H9 (cell line): ENCODE data around the gene OR10D3. TPM values are rescaled to one million over a fixed set of nuclear protein-coding genes. Genes with fewer than 3 reads are reported as not detected.
A peak's percentile ranks its signal among the peaks of the same experiment; 100 is the strongest.

ENCODE experiments used
- DNase-seq: peaks from one replicate; pipeline ENCODE4 v3.0.0-alpha.2; 2017
- H2AFZ ChIP-seq: one replicate; pipeline ENCODE4 v1.6.1; 2013; ENCODE audit warnings: mild to moderate bottlenecking, low read length, control low read depth, moderate library complexity
- H2AK5ac ChIP-seq: 2 replicates; pipeline ENCODE4 v1.6.1; 2013; ENCODE audit warnings: low read length, control low read depth, mixed read lengths; ENCODE audit not compliant: insufficient read length
- H2BK120ac ChIP-seq: one replicate; pipeline ENCODE4 v1.6.1; 2013; ENCODE audit warnings: low read depth, mild to moderate bottlenecking, low read length, control low read depth, inconsistent platforms; ENCODE audit not compliant: poor library complexity, severe bottlenecking
- H2BK12ac ChIP-seq: 2 replicates; pipeline ENCODE4 v1.6.1; 2013; ENCODE audit warnings: low read length, control low read depth, mixed read lengths, low read depth; ENCODE audit not compliant: insufficient read length
- H2BK15ac ChIP-seq: 2 replicates; pipeline ENCODE4 v1.6.1; 2013; ENCODE audit warnings: low read depth, low read length, control low read depth
- H2BK20ac ChIP-seq: one replicate; pipeline ENCODE4 v1.6.1; 2013; ENCODE audit warnings: low read depth, mild to moderate bottlenecking, low read length, control low read depth, inconsistent platforms; ENCODE audit not compliant: poor library complexity, severe bottlenecking
- H2BK5ac ChIP-seq: 2 replicates; pipeline ENCODE4 v1.6.1; 2013; ENCODE audit warnings: low read length, control low read depth, mixed read lengths; ENCODE audit not compliant: insufficient read length
- H3K14ac ChIP-seq: 2 replicates; pipeline ENCODE4 v1.6.1; 2013; ENCODE audit warnings: low read length, control low read depth; ENCODE audit not compliant: insufficient read depth
- H3K18ac ChIP-seq: 2 replicates; pipeline ENCODE4 v1.6.1; 2013; ENCODE audit warnings: low read depth, mild to moderate bottlenecking, mixed read lengths, low read length, control low read depth; ENCODE audit not compliant: insufficient read length
- H3K23ac ChIP-seq: 2 replicates; pipeline ENCODE4 v1.6.1; 2013; ENCODE audit warnings: low read length, control low read depth, mixed read lengths, low read depth; ENCODE audit not compliant: insufficient read length
- H3K23me2 ChIP-seq: 2 replicates; pipeline ENCODE4 v1.6.1; 2013; ENCODE audit warnings: low read depth, mild to moderate bottlenecking, mixed read lengths, low read length, control low read depth; ENCODE audit not compliant: insufficient read length, poor library complexity, severe bottlenecking
- H3K27ac ChIP-seq: 2 replicates; pipeline ENCODE4 v1.5.1; 2013; ENCODE audit warnings: low read length, control low read depth, mixed read lengths, low read depth; ENCODE audit not compliant: insufficient read length
- H3K27me3 ChIP-seq: 2 replicates; pipeline ENCODE4 v1.6.1; 2013; ENCODE audit warnings: low read length, control low read depth, inconsistent platforms; ENCODE audit not compliant: insufficient read depth
- H3K4ac ChIP-seq: 2 replicates; pipeline ENCODE4 v1.6.1; 2013; ENCODE audit warnings: low read depth, mild to moderate bottlenecking, control low read depth, inconsistent platforms, low read length, moderate library complexity
- H3K4me1 ChIP-seq: 2 replicates; pipeline ENCODE4 v1.6.1; 2013; ENCODE audit warnings: low read length, control low read depth, inconsistent platforms; ENCODE audit not compliant: insufficient read depth
- H3K4me2 ChIP-seq: 2 replicates; pipeline ENCODE4 v1.6.1; 2013; ENCODE audit warnings: low read length, control low read depth, mixed read lengths; ENCODE audit not compliant: insufficient read length, insufficient read depth
- H3K56ac ChIP-seq: 2 replicates; pipeline ENCODE4 v1.6.1; 2013; ENCODE audit warnings: low read depth, mild to moderate bottlenecking, mixed read lengths, low read length, control low read depth; ENCODE audit not compliant: insufficient read length
- H3K79me1 ChIP-seq: 2 replicates; pipeline ENCODE4 v1.6.1; 2013; ENCODE audit warnings: low read depth, mild to moderate bottlenecking, moderate library complexity, low read length, control low read depth, inconsistent platforms; ENCODE audit not compliant: insufficient read depth, poor library complexity, severe bottlenecking
- H3K79me2 ChIP-seq: 2 replicates; pipeline ENCODE4 v1.6.1; 2013; ENCODE audit warnings: low read length, control low read depth, inconsistent platforms; ENCODE audit not compliant: insufficient read depth
- H3K9ac ChIP-seq: 2 replicates; pipeline ENCODE4 v1.6.1; 2013; ENCODE audit warnings: low read length, control low read depth, mixed read lengths; ENCODE audit not compliant: insufficient read length; ENCODE audit errors: extremely low read depth
- H3K9me3 ChIP-seq: one replicate; pipeline ENCODE4 v1.6.1; 2013; ENCODE audit warnings: low read depth, low read length, inconsistent platforms; ENCODE audit not compliant: control insufficient read depth
- H3T11ph ChIP-seq: one replicate; pipeline ENCODE4 v1.6.1; 2013; ENCODE audit warnings: mild to moderate bottlenecking, low read length, control low read depth, inconsistent platforms
- H4K20me1 ChIP-seq: one replicate; pipeline ENCODE4 v1.6.1; 2013; ENCODE audit not compliant: control insufficient read depth, insufficient read length, insufficient read depth
- H4K5ac ChIP-seq: 2 replicates; pipeline ENCODE4 v1.6.1; 2013; ENCODE audit warnings: low read depth, mild to moderate bottlenecking, mixed read lengths, low read length, control low read depth; ENCODE audit not compliant: insufficient read length
- H4K8ac ChIP-seq: replicated peaks from 2 replicates; pipeline ENCODE4 v1.6.1; 2013; ENCODE audit warnings: low read length, control low read depth, mixed read lengths, low read depth; ENCODE audit not compliant: insufficient read length
- H4K91ac ChIP-seq: 2 replicates; pipeline ENCODE4 v1.6.1; 2013; ENCODE audit warnings: low read depth, mild to moderate bottlenecking, moderate library complexity, mixed read lengths, low read length, control low read depth; ENCODE audit not compliant: insufficient read length
- H3K27ac Mint-ChIP-seq, 3 experiments: 2 replicates in 2 of 3; 3 replicates in 1 of 3; pipeline ENCODE4 v1.8.0; 2020 to 2021; ENCODE audit warnings: mixed read lengths in 3 of 3, mild to moderate bottlenecking in 1 of 3, moderate library complexity in 1 of 3
- H3K27me3 Mint-ChIP-seq: 2 replicates; pipeline ENCODE4 v1.8.0; 2021; ENCODE audit warnings: low read depth, mild to moderate bottlenecking, moderate library complexity, mixed read lengths
- H3K36me3 Mint-ChIP-seq, 3 experiments: 2 replicates in 2 of 3; 3 replicates in 1 of 3; pipeline ENCODE4 v1.8.0; 2020 to 2021; ENCODE audit warnings: low read depth in 3 of 3, mixed read lengths in 3 of 3; ENCODE audit not compliant: insufficient read depth in 1 of 3
- H3K4me1 Mint-ChIP-seq, 2 experiments: 2 replicates each; pipeline ENCODE4 v1.8.0; 2020; ENCODE audit warnings: mixed read lengths in 2 of 2
- H3K4me3 Mint-ChIP-seq, 2 experiments: 2 replicates in 1 of 2; 3 replicates in 1 of 2; pipeline ENCODE4 v1.8.0; 2020 to 2021; ENCODE audit warnings: mild to moderate bottlenecking in 2 of 2, mixed read lengths in 2 of 2, moderate library complexity in 1 of 2
- H3K9me3 Mint-ChIP-seq, 2 experiments: 2 replicates in 1 of 2; 3 replicates in 1 of 2; pipeline ENCODE4 v1.8.0; 2020; ENCODE audit warnings: mild to moderate bottlenecking in 2 of 2, mixed read lengths in 2 of 2, moderate library complexity in 1 of 2
- WGBS: extraction: QIAGEN DNeasy Blood & Tissue Kit; methylation state at CpG from one replicate; pipeline ENCODE4 v1.1.7; 2013; ENCODE audit warnings: missing lambda C conversion rate, low lambda C conversion rate, mixed read lengths; ENCODE audit not compliant: insufficient read length; ENCODE audit errors: extremely low coverage; 5-methylcytosine and 5-hydroxymethylcytosine counted together
- total RNA-seq: library from RNA; stranded (reverse); gene quantifications from 2 replicates; pipeline ENCODE4 v1.2.1, GENCODE V29; 2021
- TF ChIP-seq, protein P1 (sequence below): fragments of 200-600 bp; sonication (generic); conservative IDR thresholded peaks from 3 replicates; pipeline ENCODE4 v1.8.0; 2021; ENCODE audit warnings: antibody characterized with exemption, mild to moderate bottlenecking

OR10D3 gene
- total RNA-seq, 1 experiment from 2014 or later: not detected

- H3K9me3 ChIP-seq: no peaks in the 10 kb centered on the region
- no peaks in the 10 kb centered on the region for H3K79me1 ChIP-seq
- peak; percentile 57 for DNase-seq
- H3K27ac ChIP-seq: no peak overlapping the region
- H4K20me1 ChIP-seq: no peaks in the 10 kb centered on the region
- no peaks in the 10 kb centered on the region for H3K23me2 ChIP-seq
- no peak overlapping the region for H3K56ac ChIP-seq
- H4K91ac ChIP-seq: no peak overlapping the region
- H3K4ac ChIP-seq: no peak overlapping the region
- no peak overlapping the region for H4K8ac ChIP-seq
- H3K4me1 ChIP-seq: peaks cover 3% of the 10 kb centered on the region
- Mint-ChIP-seq H3K9me3 (peaks cover 0 to 2% of the 10 kb centered on the region in 2 experiments; a peak in 2 of 5 replicates), H3K4me1 (peaks cover 20 to 25% of the 10 kb centered on the region in 2 experiments), H3K27ac (no peak overlapping the region), H3K36me3 (peaks cover 0 to 2% (median 0%) of the 10 kb centered on the region in 3 experiments; a peak in 1 of 7 replicates), H3K27me3 (peaks cover 25% of the 10 kb centered on the region), H3K4me3 (no peak overlapping the region)
- no peak overlapping the region for H2BK20ac ChIP-seq
- no peak overlapping the region for H2BK12ac ChIP-seq
- H3K9ac ChIP-seq: no peak overlapping the region
- TF ChIP-seq, protein P1, sequence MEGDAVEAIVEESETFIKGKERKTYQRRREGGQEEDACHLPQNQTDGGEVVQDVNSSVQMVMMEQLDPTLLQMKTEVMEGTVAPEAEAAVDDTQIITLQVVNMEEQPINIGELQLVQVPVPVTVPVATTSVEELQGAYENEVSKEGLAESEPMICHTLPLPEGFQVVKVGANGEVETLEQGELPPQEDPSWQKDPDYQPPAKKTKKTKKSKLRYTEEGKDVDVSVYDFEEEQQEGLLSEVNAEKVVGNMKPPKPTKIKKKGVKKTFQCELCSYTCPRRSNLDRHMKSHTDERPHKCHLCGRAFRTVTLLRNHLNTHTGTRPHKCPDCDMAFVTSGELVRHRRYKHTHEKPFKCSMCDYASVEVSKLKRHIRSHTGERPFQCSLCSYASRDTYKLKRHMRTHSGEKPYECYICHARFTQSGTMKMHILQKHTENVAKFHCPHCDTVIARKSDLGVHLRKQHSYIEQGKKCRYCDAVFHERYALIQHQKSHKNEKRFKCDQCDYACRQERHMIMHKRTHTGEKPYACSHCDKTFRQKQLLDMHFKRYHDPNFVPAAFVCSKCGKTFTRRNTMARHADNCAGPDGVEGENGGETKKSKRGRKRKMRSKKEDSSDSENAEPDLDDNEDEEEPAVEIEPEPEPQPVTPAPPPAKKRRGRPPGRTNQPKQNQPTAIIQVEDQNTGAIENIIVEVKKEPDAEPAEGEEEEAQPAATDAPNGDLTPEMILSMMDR: peak; percentile 83
- no peak overlapping the region for H3K23ac ChIP-seq
- no peak overlapping the region for H3K4me2 ChIP-seq
- no peak overlapping the region for H2BK120ac ChIP-seq
- no CpG with 5 or more reads among the region's 4 CpGs for WGBS
- H2BK5ac ChIP-seq: no peak overlapping the region
- H3T11ph ChIP-seq: no peak overlapping the region
- H3K14ac ChIP-seq: no peak overlapping the region
- no peak overlapping the region for H3K18ac ChIP-seq
- peaks cover 14% of the 10 kb centered on the region; the same call in 1 of the 2 replicates for H3K27me3 ChIP-seq
- no peak overlapping the region for H2AK5ac ChIP-seq
- H3K79me2 ChIP-seq: no peaks in the 10 kb centered on the region
- H4K5ac ChIP-seq: no peak overlapping the region
- peak overlapping the region; percentile 65 for H2AFZ ChIP-seq
- no peak overlapping the region for H2BK15ac ChIP-seq
These were observed 12.1 kb downstream of the OR10D3 start for GRCh38 chr11:124195189-124195734.
